Epidermal melanocyte (primary cell): ENCODE data around the gene MMP14.
"Not testable (repeated sequence)": the region's sequence is repeated elsewhere in the genome, so short reads cannot be mapped to it uniquely, and the experiment has no call there.

Source experiments
- DNase-seq: peaks from one replicate; pipeline ENCODE4 v3.0.0; 2011; ENCODE audit warnings: low spot score; ENCODE audit not compliant: insufficient read length

MMP14 gene

GRCh38 chr14:22841769-22842168 lies 5.4 kb downstream of the MMP14 start:
- DNase-seq = no peak

DNA sequence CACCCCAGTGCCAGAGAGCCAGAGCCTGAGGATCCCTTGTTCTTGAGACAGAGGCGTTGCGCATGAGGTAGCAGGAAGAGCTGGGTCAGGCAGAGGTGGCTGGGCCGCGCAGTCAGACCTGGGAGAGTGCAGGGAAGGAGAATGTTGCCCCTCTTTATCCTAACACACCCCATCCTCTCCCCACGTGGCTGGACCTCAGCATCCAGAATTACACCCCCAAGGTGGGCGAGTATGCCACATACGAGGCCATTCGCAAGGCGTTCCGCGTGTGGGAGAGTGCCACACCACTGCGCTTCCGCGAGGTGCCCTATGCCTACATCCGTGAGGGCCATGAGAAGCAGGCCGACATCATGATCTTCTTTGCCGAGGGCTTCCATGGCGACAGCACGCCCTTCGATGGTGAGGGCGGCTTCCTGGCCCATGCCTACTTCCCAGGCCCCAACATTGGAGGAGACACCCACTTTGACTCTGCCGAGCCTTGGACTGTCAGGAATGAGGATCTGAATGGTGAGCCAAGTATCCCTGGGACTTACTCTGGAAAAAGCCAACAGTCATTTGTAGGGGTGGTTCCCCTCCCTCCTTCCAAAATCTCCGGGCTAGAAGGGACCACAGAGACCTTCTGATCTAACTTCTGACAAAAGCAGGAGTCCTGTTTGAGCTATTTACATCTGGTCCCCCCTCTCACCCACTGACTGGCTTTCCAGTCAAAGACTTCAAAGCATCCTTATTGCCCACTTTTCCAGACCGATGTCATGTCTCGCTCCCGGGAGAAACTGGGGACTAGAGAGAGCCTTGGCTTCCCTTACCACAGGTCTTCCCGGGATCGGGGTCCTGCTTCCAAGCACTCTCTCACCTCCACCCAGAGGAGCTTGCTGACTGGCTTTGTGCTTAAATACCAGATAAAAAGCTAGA lies 6.1 kb downstream of the MMP14 start:
- no peak for DNase-seq

GRCh38 chr14:22843123-22843925 lies 6.9 kb downstream of the MMP14 start:
- no peak for DNase-seq

GRCh38 chr14:22844221-22845102 lies 8.1 kb downstream of the MMP14 start:
- no peak for DNase-seq

- DNase-seq = no peak
These were observed 8.7 kb downstream of the MMP14 start for GRCh38 chr14:22845103-22845394.

DNA sequence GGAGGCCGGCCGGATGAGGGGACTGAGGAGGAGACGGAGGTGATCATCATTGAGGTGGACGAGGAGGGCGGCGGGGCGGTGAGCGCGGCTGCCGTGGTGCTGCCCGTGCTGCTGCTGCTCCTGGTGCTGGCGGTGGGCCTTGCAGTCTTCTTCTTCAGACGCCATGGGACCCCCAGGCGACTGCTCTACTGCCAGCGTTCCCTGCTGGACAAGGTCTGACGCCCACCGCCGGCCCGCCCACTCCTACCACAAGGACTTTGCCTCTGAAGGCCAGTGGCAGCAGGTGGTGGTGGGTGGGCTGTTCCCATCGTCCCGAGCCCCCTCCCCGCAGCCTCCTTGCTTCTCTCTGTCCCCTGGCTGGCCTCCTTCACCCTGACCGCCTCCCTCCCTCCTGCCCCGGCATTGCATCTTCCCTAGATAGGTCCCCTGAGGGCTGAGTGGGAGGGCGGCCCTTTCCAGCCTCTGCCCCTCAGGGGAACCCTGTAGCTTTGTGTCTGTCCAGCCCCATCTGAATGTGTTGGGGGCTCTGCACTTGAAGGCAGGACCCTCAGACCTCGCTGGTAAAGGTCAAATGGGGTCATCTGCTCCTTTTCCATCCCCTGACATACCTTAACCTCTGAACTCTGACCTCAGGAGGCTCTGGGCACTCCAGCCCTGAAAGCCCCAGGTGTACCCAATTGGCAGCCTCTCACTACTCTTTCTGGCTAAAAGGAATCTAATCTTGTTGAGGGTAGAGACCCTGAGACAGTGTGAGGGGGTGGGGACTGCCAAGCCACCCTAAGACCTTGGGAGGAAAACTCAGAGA lies 9.6 kb downstream of the MMP14 start:
- no peak for DNase-seq

DNA sequence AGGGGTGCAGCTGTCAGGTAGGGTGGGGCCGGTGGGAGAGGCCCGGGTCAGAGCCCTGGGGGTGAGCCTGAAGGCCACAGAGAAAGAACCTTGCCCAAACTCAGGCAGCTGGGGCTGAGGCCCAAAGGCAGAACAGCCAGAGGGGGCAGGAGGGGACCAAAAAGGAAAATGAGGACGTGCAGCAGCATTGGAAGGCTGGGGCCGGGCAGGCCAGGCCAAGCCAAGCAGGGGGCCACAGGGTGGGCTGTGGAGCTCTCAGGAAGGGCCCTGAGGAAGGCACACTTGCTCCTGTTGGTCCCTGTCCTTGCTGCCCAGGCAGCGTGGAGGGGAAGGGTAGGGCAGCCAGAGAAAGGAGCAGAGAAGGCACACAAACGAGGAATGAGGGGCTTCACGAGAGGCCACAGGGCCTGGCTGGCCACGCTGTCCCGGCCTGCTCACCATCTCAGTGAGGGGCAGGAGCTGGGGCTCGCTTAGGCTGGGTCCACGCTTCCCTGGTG lies 10.5 kb downstream of the MMP14 start:
- DNase-seq = no peak

GRCh38 chr14:22847661-22848341 lies 11.4 kb downstream of the MMP14 start:
- peak; percentile 52 for DNase-seq

DNA sequence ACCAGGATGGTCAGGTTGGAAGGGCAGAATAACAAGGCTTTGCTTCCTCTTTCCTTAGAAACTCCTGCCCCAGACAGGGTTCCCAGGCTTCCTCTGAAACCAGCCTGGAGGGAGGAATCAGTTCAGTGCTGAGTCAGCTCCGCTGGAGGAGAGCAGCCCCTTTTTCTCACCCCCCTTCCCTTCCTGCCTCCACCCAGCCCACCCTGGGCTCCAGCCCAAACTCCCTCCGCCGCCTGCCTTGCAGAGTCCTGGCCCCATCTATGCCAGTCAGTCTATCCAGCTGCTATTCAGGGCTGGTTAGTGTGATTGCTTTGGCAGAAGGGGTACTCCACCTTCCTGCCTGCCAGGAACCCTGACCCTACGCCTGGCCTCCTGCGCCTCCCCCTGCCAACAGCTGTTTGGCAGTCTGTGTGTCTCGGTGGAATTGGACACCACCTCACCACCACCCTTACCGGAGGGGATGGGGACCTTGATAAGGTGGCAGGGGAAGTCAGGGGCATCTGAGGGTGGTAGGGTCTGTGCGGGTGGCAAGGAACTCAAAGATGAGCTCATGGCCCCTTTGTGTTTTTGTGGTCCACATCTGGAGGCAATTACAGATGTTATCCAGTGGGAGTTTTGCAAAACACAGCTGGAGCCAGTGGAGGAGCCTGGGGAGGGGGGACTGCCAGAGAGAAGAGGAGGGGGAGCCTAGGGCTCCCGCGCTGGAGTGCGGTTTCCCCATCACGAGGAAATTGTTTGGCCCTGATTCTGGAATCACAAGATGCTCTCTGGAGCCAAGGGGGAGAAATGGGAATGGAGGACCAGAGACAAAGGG lies 12.2 kb downstream of the MMP14 start:
- DNase-seq = peak; percentile 82

DNA sequence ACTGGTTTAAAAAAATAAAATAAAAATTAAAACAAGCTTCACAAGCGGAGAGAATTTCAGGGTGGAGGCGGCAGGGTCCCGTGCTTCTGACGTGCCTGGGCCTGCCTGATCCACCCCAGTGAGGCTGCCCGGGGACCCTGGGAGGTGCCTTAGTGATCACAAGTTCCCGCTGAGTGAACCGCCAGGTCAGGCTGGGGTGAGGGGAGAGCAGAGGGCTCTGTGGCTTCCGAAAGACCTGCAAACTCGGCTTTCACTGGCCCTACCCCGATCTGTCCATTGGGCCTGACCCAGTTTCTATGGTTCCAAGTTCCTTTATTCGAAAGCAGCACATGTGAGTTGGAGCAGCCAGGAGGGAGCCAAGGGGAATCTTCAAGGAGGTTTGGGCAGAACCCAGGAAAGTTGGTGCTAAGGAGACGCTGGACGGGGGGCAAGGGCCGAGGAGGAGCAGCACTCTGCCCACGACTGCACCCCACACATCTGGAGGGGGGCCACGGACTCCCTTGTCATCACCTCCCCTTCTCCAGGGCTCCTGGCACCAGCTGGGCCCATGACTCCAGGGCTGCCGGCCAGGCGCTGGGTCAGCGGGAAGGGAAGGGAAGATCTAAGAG lies 12.9 kb downstream of the MMP14 start:
- no peak for DNase-seq

- no peak for DNase-seq
These were observed 14.8 kb downstream of the MMP14 start for GRCh38 chr14:22850944-22851764.

DNA sequence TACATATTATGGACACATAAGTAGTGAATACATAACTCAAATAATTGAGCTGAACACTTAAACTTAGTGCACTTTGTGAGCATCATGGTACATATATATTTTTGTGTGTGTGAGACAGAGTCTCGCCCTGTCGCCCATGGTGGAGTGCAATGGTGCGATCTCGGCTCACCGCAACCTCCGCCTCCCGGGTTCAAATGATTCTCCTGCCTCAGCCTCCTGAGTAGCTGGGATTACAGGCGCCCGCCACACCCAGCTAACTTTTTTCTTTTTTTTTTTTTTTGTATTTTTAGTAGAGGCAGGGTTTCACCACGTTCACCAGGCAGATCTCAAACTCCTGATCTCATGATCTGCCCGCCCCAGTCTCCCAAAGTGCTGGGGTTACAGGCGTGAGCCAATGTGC lies 15.8 kb downstream of the MMP14 start:
- DNase-seq = not testable (repeated sequence)

DNA sequence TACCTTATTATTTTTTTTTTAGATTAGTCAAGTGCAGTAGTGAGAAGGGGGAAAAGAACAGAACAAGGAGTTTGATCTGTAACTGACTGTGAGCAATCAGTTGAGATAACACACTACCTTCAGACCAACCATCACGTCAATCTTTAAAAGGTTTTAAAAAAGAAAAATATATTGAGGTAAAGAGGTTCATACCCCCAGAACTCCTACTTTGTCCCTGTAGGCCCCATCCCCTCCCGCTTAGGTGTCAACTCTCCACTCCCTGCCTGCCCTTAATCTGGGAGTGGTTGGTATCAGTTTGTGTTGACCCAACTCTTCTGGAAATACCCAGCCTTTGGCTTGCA lies 16.2 kb downstream of the MMP14 start:
- DNase-seq = no peak

DNA sequence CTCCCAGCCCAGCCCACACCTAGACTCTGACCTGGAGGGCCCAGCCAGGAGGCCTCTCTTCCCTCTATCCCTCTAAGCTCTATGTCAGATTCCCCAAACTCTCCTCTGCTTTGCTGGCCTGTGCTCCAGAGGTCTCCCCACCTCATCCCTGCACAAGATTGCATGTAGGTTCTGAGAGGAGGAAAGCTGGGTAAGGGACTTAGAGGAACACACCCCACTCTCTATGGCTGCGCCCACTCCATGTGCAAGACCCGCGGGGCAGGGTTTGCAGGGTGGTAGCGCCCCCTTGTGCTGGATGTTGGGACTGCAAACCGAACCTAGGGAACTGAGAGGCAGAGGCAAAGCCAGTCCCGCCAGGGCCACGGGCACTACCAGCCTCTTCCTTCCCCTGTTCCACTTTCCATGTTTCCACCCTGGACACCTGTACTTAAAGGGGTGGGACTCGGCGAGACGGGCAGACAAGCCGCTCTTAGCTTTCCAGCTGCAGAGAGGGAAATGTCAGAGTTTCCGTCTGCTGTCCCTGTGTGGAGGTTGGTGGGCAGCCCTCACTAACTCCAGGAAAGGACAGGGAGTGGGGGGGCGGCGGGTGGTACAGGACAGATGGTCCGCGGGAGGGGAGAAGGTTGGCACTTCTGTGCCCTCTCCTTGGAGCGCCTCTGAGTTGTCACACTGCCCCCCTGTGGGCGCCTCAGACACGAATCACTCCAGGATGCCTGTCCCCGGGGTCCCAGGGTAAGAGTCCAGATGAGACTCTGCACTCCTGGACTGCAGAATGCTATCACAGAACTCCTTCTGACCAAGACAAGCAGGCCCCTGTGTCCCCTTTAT lies 16.8 kb downstream of the MMP14 start:
- DNase-seq = peak; percentile 60

GRCh38 chr14:22854296-22854695 lies 17.9 kb downstream of the MMP14 start:
- not testable (repeated sequence) for DNase-seq

GRCh38 chr14:22854963-22855724 lies 18.8 kb downstream of the MMP14 start:
- no peak for DNase-seq
